CD4-positive, alpha-beta T cell treated with Interleukin-15 for 1 hour (primary cell): ENCODE results near the gene NEBL.

Source experiments
- DNase-seq: peaks from one replicate; pipeline ENCODE4 v3.0.0-alpha.2; 2020

NEBL gene

DNA sequence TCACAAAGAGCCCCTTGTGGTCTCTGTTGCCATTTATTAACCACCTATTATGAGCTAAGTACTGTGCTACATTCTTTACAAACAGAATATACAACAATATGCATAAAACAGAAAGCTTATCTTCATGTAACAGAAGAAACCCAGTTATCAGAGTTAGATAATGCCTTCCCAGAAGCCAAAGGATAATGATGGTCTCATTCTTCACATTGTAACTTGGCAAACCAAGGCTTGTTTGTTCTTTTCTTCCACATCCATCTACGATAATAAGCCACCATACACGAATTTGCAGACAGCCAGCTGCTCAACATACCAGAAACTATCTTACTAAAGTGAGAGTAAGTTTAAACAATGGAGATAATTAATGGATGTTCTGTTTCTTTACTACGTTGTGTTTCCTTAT lies 127.6 kb downstream of the NEBL start:
- no peak for DNase-seq

DNA sequence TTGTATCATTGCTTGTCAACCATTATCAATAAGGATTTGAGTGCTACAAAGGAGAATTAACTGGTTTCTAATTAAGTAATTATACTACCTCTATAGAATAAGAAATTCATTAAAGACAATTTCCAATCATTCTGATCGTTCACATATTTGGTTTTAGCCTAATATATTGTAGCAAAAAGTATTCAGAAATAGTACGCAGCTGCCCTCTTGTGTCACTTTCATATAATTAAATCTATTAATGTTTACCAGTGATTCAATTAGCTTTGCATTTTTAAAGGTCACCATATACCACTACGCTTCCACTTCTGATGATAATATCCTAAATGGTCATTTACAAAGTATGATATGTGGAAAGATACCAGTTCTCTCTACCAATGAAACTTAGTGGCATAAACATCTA lies 128.3 kb downstream of the NEBL start:
- DNase-seq, result no peak

- DNase-seq, result no peak
These were observed 130.1 kb downstream of the NEBL start for GRCh38 chr10:20767028-20767427.

DNA sequence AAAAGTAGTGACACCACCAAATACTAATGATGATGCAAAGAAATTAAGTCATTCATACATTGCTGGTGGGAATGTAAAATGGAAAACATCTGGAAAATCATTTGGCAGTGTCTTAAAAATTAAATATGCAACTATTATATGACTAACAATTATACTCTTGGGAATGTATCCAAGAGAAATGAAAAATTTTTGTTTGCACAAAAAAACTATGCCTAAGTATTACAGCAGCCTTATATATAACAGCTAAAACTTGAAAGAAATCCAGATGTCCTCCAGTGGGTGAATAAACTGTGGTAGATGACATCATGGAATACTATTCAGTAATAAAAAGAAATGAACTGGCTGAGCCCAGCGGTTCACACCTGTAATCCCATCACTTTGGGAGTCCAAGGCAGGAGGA lies 132.0 kb downstream of the NEBL start:
- no peak for DNase-seq

DNA sequence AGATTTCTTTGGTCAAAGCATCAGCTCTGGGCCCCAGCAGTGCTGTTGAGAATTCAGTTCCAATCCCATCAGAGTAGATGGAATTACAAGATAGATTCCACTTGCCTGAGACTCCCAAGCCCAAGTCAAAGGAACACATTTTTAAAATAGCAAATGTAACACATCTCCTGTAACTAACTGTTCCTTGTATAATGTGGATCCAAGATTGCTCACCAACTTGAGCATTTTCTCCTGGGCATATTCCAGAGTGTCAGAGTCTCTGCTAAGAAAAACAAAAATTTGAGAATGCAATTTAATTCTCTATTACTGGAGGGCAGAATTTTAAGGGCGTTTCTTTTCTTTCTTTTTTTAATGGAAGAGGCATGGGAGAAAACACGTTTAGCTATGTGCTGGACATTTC lies 136.7 kb downstream of the NEBL start:
- DNase-seq, result no peak

DNA sequence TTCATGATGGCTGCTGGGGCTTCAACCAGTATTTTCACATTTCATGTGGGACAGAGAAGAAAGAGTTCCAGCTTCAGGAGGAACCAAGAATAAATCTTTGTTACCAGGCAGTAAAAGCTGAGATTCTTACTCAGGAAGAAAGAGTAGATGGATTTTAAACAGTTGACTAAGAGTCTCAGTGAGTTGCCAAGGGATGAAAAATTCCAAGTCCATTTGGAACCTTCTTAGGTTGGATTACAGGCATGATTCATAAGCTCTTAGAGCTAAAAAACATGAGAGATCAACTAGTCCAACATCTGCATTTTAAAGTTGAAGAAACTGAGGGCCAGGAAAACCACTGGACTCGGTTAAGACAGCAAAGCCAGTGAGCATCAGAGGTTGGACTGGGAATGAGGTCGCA lies 148.6 kb downstream of the NEBL start:
- no peak for DNase-seq

- no peak for DNase-seq
These were observed 149.3 kb downstream of the NEBL start for GRCh38 chr10:20747782-20748181.

DNA sequence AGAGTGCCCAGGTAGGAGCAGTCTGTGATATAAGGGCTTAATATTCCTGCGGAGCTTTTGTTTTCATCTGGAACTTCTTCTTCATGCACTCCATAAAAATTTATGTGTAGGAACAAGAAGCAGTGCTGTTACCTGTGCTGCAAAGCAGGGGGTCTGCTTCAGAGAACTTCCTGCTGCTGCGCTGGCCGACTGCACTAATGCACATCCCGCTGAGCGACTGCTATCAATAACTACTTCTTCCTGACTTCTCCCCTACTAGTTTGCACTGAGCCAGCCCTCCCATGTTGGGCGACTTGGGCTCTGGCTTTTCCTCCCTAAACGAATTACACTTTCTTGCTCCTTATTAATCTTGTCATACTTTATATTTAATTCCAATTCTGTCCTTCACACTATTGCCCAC lies 150.3 kb downstream of the NEBL start:
- no peak for DNase-seq

DNA sequence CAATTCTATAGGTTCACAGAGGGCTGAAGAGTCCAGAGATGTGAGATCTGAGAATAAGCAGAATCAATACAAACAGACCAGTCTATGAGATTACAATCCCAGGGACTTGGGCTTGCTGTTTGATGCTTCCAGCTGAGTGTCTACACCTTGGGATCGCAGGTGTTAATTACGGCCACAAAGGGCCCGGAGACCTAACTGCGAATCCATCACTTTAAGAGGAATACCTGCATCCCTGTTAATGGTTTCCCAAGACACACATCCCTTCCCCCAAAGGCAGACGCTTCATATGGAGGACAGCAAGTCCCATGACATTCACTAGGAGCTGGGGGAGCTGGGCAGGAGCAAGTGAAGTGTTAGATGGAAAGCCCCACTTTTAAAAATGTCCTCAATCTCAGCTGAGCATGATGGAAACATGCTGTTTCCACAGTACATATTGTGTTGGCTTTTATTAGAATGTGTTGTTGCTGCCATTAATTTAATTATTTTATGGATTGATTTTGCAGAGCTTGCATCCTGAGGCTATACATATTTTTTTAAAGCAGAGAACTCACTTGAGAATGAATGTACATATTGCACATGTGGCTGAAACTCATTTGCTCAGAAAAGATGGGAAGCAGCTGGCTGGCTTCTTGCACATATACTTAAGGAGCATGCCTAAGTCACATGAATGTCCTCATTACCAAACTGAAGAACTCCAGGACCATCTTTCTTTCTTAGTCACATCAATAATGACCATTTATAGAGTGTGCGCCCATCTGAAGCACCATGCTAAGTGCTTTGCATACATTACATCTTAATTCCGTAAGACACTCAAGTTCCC lies 151.3 kb downstream of the NEBL start:
- no peak for DNase-seq

DNA sequence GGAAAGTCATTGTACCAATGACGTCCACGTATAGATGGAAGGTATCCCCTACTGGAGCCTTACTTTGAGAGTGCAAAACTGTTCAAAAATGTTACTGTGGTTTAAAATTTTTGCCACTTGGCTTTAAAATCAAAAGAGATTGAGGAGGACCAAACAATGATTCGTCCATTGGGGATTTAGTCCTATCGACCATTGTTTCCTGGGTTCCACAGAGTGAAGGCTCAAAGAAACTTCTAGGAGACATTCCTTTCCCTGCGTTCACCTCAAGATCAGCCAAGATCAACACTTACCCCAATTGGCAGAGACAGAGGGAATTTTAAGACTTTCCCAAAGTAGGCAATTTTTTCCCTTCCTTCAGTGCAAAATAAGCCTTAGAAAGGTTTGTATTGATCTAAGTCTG lies 152.3 kb downstream of the NEBL start:
- no peak for DNase-seq

DNA sequence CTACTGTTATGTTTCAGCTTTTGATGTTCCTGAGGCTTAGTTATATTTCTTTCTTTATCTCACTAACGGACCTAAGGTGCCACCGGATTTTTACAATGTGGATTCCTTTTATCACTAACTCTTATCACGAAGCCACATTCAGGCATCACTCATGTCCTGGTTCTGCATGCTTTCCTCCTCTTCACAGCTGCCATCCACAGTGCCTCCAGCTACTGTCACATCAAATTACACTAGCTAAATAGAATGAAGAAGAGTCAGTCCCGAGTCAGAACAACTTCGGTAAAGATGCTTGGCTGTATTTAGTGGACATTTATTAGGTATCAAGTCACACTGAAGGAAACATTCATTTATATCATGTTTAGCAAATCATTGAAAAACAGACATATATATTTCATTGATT lies 153.2 kb downstream of the NEBL start:
- no peak for DNase-seq

DNA sequence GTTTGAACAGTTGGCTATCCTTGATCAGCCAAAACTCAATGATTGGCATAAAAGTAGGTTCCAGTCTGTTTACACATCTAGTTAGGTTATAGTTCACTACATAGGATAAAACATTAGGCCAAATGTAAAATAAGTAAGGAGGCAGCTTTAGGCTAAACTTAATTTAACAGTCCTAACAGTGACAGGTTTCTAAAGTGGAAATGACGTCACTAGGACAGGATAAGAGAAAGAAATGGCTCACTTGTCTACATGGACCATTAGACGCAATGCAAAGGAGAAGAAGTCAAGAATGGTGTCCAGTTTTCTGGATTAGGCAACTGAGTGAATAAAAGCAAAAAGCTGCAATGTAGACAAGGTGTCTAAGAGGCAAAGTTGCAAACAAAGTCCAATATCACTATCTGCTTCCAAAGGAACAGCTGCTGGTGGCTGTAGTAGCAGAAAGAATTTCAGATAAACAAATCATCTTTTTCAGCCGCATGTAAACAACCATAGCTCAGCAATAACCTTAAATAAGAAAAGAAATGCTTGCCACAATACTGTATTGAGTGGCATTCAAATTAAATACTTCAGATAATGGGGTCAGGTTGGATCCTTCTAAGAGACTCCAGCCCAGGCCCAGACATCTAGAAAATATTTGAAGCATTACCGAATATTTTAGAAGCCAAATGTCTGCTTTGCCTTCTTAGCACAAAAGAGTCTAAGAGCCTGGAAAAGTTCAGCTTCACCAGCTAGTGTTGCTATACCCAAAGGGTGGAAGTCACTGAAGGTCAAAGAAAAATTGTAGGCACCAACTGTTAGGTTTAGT lies 154.2 kb downstream of the NEBL start:
- DNase-seq, result no peak

GRCh38 chr10:20740120-20740519 lies 157.0 kb downstream of the NEBL start:
- DNase-seq, result no peak

- DNase-seq, result no peak
These were observed 160.0 kb downstream of the NEBL start for GRCh38 chr10:20737107-20737506.
